HG03432 (cell line): ENCODE results near the gene HOXB2.

Source experiments
- ATAC-seq: cut with Tn5 transposase; IDR thresholded peaks from one replicate; pipeline ENCODE4 v1.9.1; 2021; ENCODE audit warnings: mild to moderate bottlenecking, moderate library complexity; ENCODE audit not compliant: unreplicated experiment

HOXB2 gene

GRCh38 chr17:48579471-48579759, 34.5 kb upstream of the HOXB2 start:
- no peak for ATAC-seq

GRCh38 chr17:48578616-48579470, 33.9 kb upstream of the HOXB2 start:
- ATAC-seq = peak; percentile 34

- peak; percentile 42 for ATAC-seq
Observed at GRCh38 chr17:48577946-48578615, 33.2 kb upstream of the HOXB2 start, which contains the start of gene HOXB4. TSS of gene HOXB4 (minus strand) at chr17:48578350. CDS start at chr17:48578319, 31 bp downstream.

- ATAC-seq = no peak
Observed at GRCh38 chr17:48577330-48577945, 32.5 kb upstream of the HOXB2 start.

GRCh38 chr17:48576479-48577309, 31.8 kb upstream of the HOXB2 start:
- ATAC-seq = no peak

GRCh38 chr17:48575673-48576478, 31.0 kb upstream of the HOXB2 start:
- ATAC-seq = no peak

GRCh38 chr17:48575066-48575582, 30.2 kb upstream of the HOXB2 start:
- ATAC-seq = no peak

- ATAC-seq = no peak
Observed at GRCh38 chr17:48574505-48575065, 29.7 kb upstream of the HOXB2 start.

- ATAC-seq = no peak
Observed at GRCh38 chr17:48571826-48572417, 27.0 kb upstream of the HOXB2 start.

- ATAC-seq = no peak
Observed at GRCh38 chr17:48571024-48571818, 26.3 kb upstream of the HOXB2 start.

- no peak for ATAC-seq
Observed at GRCh38 chr17:48570325-48571023, 25.6 kb upstream of the HOXB2 start.

GRCh38 chr17:48569674-48570324, 24.9 kb upstream of the HOXB2 start:
- ATAC-seq = no peak

- ATAC-seq = no peak
Observed at GRCh38 chr17:48569240-48569582, 24.3 kb upstream of the HOXB2 start.

- ATAC-seq = no peak
Observed at GRCh38 chr17:48568499-48569239, 23.8 kb upstream of the HOXB2 start.

GRCh38 chr17:48567646-48568354, 22.9 kb upstream of the HOXB2 start:
- ATAC-seq = no peak

GRCh38 chr17:48567209-48567608, 22.3 kb upstream of the HOXB2 start:
- ATAC-seq = no peak
